ENCODE measurements around the gene ST6GAL1. TPM values are rescaled to one million over a fixed set of nuclear protein-coding genes. Genes with fewer than 3 reads are reported as not detected.

Gene ST6GAL1
- total RNA-seq, 1 experiment from 2014 or later, result 15.6 TPM

- H3K4me3 ChIP-seq (replicated peaks in 1 of 2; ENCODE audit: low read depth in 1 of 2, low read length in 2 of 2), result no peak overlapping the region
- ATAC-seq (no peak), DNase-seq (ENCODE audit: low read depth, low spot score) (no peak)
- H3K4me2 ChIP-seq (ENCODE audit: low read length), result no peak overlapping the region
- peaks cover 12 to 24% of the 10 kb centered on the region in 2 experiments for H3K4me1 ChIP-seq (ENCODE audit: control insufficient read depth in 1 of 2, insufficient read depth in 2 of 2, low read length in 2 of 2)
- ChIA-PET RAD21 (ENCODE audit: low non-redundant PET in 1 of 2, low total read pairs in 2 of 2, uncharacterized antibody in 2 of 2, unreplicated experiment in 2 of 2) (no interaction called here), POLR2A (no interaction called here), CTCF (no interaction called here)
- H3K79me2 ChIP-seq (ENCODE audit: insufficient read depth, low read length), result no peaks in the 10 kb centered on the region
- no peak overlapping the region for H2AFZ ChIP-seq (ENCODE audit: low read depth, low read length, poor library complexity, severe bottlenecking)
- no TSS peak for BruUV-seq (replicated peaks)
- H3K9ac ChIP-seq (ENCODE audit: low read length), result no peak overlapping the region
- TF ChIP-seq JUND (IDR thresholded peaks at IDR 0.05), result no peak
- no peak for TF ChIP-seq EGR1 (IDR thresholded peaks at IDR 0.05; ENCODE audit: low read depth)
- no peak for TF ChIP-seq EZH2 (IDR thresholded peaks at IDR 0.05)
- no peak for TF ChIP-seq TCF7L2 (IDR thresholded peaks at IDR 0.05; ENCODE audit: borderline replicate concordance, extremely low read depth, insufficient read depth, insufficient read length)
- no peak for TF ChIP-seq SRF (IDR thresholded peaks at IDR 0.05; ENCODE audit: low read depth)
- no peak for TF ChIP-seq ELF1 (IDR thresholded peaks at IDR 0.05; ENCODE audit: borderline replicate concordance, low read depth)
- TF ChIP-seq RAD21 (IDR thresholded peaks at IDR 0.05; ENCODE audit: low read depth), result no peak
- no peak for TF ChIP-seq POLR2AphosphoS5 (IDR thresholded peaks at IDR 0.05; ENCODE audit: low read depth, low read length)
- H3K9me3 ChIP-seq (ENCODE audit: control insufficient read depth in 1 of 2, insufficient read depth in 1 of 2, low read depth in 1 of 2, low read length in 2 of 2), result no peaks in the 10 kb centered on the region
- H3K27me3 ChIP-seq (ENCODE audit: insufficient read depth, low read length), result no peaks in the 10 kb centered on the region
- intact Hi-C loops (cut with micrococcal nuclease), result no loop called here
- H3K9me2 ChIP-seq (ENCODE audit: insufficient read depth), result no peaks in the 10 kb centered on the region
- no peak overlapping the region for H3K27ac ChIP-seq (ENCODE audit: low read depth, low read length)
- H4K20me1 ChIP-seq (ENCODE audit: insufficient read depth), result no peaks in the 10 kb centered on the region
- no peaks in the 10 kb centered on the region for H3K36me3 ChIP-seq (ENCODE audit: control insufficient read depth in 1 of 2, insufficient read depth in 2 of 2, low read length in 2 of 2)
Observed at GRCh38 chr3:187000711-187001151, 70.4 kb downstream of the ST6GAL1 start.

- Histone ChIP-seq H3K36me3 (ENCODE audit: control insufficient read depth in 1 of 2, insufficient read depth in 2 of 2, low read length in 2 of 2) (no peaks in the 10 kb centered on the region), H3K27ac (ENCODE audit: low read depth, low read length) (no peak overlapping the region), H3K4me3 (replicated peaks in 1 of 2; ENCODE audit: low read depth in 1 of 2, low read length in 2 of 2) (no peak overlapping the region), H3K9me3 (ENCODE audit: control insufficient read depth in 1 of 2, insufficient read depth in 1 of 2, low read depth in 1 of 2, low read length in 2 of 2) (no peaks in the 10 kb centered on the region), H4K20me1 (ENCODE audit: insufficient read depth) (no peaks in the 10 kb centered on the region), H3K9me2 (ENCODE audit: insufficient read depth) (no peaks in the 10 kb centered on the region), H3K79me2 (ENCODE audit: insufficient read depth, low read length) (no peaks in the 10 kb centered on the region), H3K27me3 (ENCODE audit: insufficient read depth, low read length) (no peaks in the 10 kb centered on the region), H3K4me1 (ENCODE audit: control insufficient read depth in 1 of 2, insufficient read depth in 2 of 2, low read length in 2 of 2) (peaks cover 12 to 24% of the 10 kb centered on the region in 2 experiments), H3K4me2 (ENCODE audit: low read length) (no peak overlapping the region), H3K9ac (ENCODE audit: low read length) (no peak overlapping the region), H2AFZ (ENCODE audit: low read depth, low read length, poor library complexity, severe bottlenecking) (no peak overlapping the region)
- DNase-seq (ENCODE audit: low read depth, low spot score) (no peak), ATAC-seq (no peak)
- no peak for TF ChIP-seq POLR2A (IDR thresholded peaks at IDR 0.05; ENCODE audit: borderline replicate concordance, extremely low read depth, insufficient read depth, insufficient read length)
- no peak for TF ChIP-seq SIN3A (IDR thresholded peaks at IDR 0.05; ENCODE audit: low read depth)
- TF ChIP-seq TCF7L2 (IDR thresholded peaks at IDR 0.05; ENCODE audit: borderline replicate concordance, extremely low read depth, insufficient read depth, insufficient read length), result no peak
- TF ChIP-seq SP1 (IDR thresholded peaks at IDR 0.05; ENCODE audit: low read depth), result no peak
- no peak for TF ChIP-seq CBX3 (IDR thresholded peaks at IDR 0.05; ENCODE audit: low read depth)
- no peak for TF ChIP-seq MAX (IDR thresholded peaks at IDR 0.05)
- POLR2A ChIA-PET, result no interaction called here
- CTCF ChIA-PET, result no interaction called here
- RAD21 ChIA-PET (ENCODE audit: low non-redundant PET in 1 of 2, low total read pairs in 2 of 2, uncharacterized antibody in 2 of 2, unreplicated experiment in 2 of 2), result no interaction called here
- BruUV-seq (replicated peaks), result no TSS peak
- intact Hi-C loops (cut with micrococcal nuclease), result no loop called here
Observed at GRCh38 chr3:187002915-187003314, 72.6 kb downstream of the ST6GAL1 start.

Data from HCT116 (cell line).